ENCODE data around the gene RIT2.

RIT2 gene

GRCh38 chr18:42773870-42774269 is 341.6 kb downstream of the RIT2 start:
- Histone ChIP-seq H3K27me3 (ENCODE audit: control insufficient read depth, insufficient read depth, low read length) (no peaks in the 10 kb centered on the region), H3K9me3 (ENCODE audit: control insufficient read depth, low read length) (no peaks in the 10 kb centered on the region), H3K27ac (no peak overlapping the region), H3K79me2 (no peaks in the 10 kb centered on the region), H3K4me3 (ENCODE audit: low read depth, low read length) (no peak overlapping the region), H3K36me3 (ENCODE audit: control insufficient read depth, insufficient read depth, low read length) (no peaks in the 10 kb centered on the region), H3K4me1 (no peaks in the 10 kb centered on the region), H2AFZ (no peak overlapping the region), H3K9ac (no peak overlapping the region), H3K4me2 (ENCODE audit: low read length) (no peak overlapping the region)
- no peak for TF ChIP-seq CTCF (IDR thresholded peaks at IDR 0.05)

- Histone ChIP-seq H3K27me3 (ENCODE audit: control insufficient read depth, insufficient read depth, low read length) (no peaks in the 10 kb centered on the region), H3K4me3 (ENCODE audit: low read depth, low read length) (no peak overlapping the region), H3K36me3 (ENCODE audit: control insufficient read depth, insufficient read depth, low read length) (no peaks in the 10 kb centered on the region), H3K4me2 (ENCODE audit: low read length) (no peak overlapping the region), H3K79me2 (no peaks in the 10 kb centered on the region), H3K27ac (no peak overlapping the region), H3K9ac (no peak overlapping the region), H2AFZ (no peak overlapping the region), H3K4me1 (no peaks in the 10 kb centered on the region), H3K9me3 (ENCODE audit: control insufficient read depth, low read length) (no peaks in the 10 kb centered on the region)
- no peak for TF ChIP-seq CTCF (IDR thresholded peaks at IDR 0.05)
These were observed 343.5 kb downstream of the RIT2 start for GRCh38 chr18:42771936-42772335.

- H3K79me2 ChIP-seq: no peaks in the 10 kb centered on the region
- no peak overlapping the region for H2AFZ ChIP-seq
- H3K9me3 ChIP-seq (ENCODE audit: control insufficient read depth, low read length): no peaks in the 10 kb centered on the region
- H3K4me2 ChIP-seq (ENCODE audit: low read length): no peak overlapping the region
- no peaks in the 10 kb centered on the region for H3K27me3 ChIP-seq (ENCODE audit: control insufficient read depth, insufficient read depth, low read length)
- no peak overlapping the region for H3K27ac ChIP-seq
- no peak overlapping the region for H3K4me3 ChIP-seq (ENCODE audit: low read depth, low read length)
- no peaks in the 10 kb centered on the region for H3K36me3 ChIP-seq (ENCODE audit: control insufficient read depth, insufficient read depth, low read length)
- no peak for TF ChIP-seq CTCF (IDR thresholded peaks at IDR 0.05)
- H3K9ac ChIP-seq: no peak overlapping the region
- H3K4me1 ChIP-seq: no peaks in the 10 kb centered on the region
These were observed 350.2 kb downstream of the RIT2 start for GRCh38 chr18:42765302-42765701.

- Histone ChIP-seq H2AFZ (no peak overlapping the region), H3K36me3 (ENCODE audit: control insufficient read depth, insufficient read depth, low read length) (no peaks in the 10 kb centered on the region), H3K9me3 (ENCODE audit: control insufficient read depth, low read length) (no peaks in the 10 kb centered on the region), H3K27me3 (ENCODE audit: control insufficient read depth, insufficient read depth, low read length) (no peaks in the 10 kb centered on the region), H3K27ac (no peak overlapping the region), H3K4me2 (ENCODE audit: low read length) (no peak overlapping the region), H3K79me2 (no peaks in the 10 kb centered on the region), H3K9ac (no peak overlapping the region), H3K4me1 (no peaks in the 10 kb centered on the region), H3K4me3 (ENCODE audit: low read depth, low read length) (no peak overlapping the region)
- TF ChIP-seq CTCF (IDR thresholded peaks at IDR 0.05): no peak
These were observed 355.2 kb downstream of the RIT2 start for GRCh38 chr18:42760290-42760689.

- no peaks in the 10 kb centered on the region for H3K27me3 ChIP-seq (ENCODE audit: control insufficient read depth, insufficient read depth, low read length)
- TF ChIP-seq CTCF (IDR thresholded peaks at IDR 0.05): no peak
These were observed 356.6 kb downstream of the RIT2 start for GRCh38 chr18:42758852-42759251.

More at GRCh38 chr18:42758852-42759251, 356.6 kb downstream of the RIT2 start:
- Histone ChIP-seq H3K36me3 (ENCODE audit: control insufficient read depth, insufficient read depth, low read length) (no peaks in the 10 kb centered on the region), H3K4me1 (no peaks in the 10 kb centered on the region), H3K9me3 (ENCODE audit: control insufficient read depth, low read length) (no peaks in the 10 kb centered on the region), H3K79me2 (no peaks in the 10 kb centered on the region), H3K4me2 (ENCODE audit: low read length) (no peak overlapping the region), H3K4me3 (ENCODE audit: low read depth, low read length) (no peak overlapping the region), H3K27ac (no peak overlapping the region), H2AFZ (no peak overlapping the region), H3K9ac (no peak overlapping the region)
